SH-SY5Y (cell line): ENCODE measurements around the gene DLAT.

Experiments used
- GATA2 ChIP-seq: IDR thresholded peaks from 2 replicates; pipeline ENCODE4 v1.6.1; 2011; ENCODE audit warnings: mild to moderate bottlenecking, low read depth, low read length
- GATA3 ChIP-seq: IDR thresholded peaks from 2 replicates; pipeline ENCODE4 v1.6.1; 2011; ENCODE audit warnings: low read depth, mild to moderate bottlenecking, low read length, moderate library complexity

DNA sequence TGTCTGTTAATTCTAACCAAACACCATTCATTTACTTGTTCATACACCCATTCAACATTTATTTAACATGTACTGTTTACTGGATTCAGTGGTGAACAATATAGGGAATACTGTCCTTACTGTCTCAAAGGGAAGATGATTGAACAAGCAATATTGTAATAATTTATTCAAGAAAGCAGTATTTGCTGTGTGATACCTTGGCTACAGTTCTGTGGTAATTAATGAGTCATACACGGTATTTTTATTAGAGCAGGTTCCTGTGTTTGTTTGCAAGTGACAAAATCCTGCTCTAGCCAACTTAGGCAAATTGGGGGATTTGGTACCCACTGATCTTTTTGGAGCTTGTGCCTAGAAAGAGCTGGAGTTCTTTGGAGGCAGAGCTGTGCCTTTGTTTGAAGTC is 32.9 kb downstream of the DLAT start:
- no peak for TF ChIP-seq GATA3
- no peak for TF ChIP-seq GATA2
